OCI-LY1 (cell line): ENCODE data around the gene WNT9A.

ENCODE experiments used
- CTCF ChIP-seq: fragments of 200-600 bp; sonication (generic), shearing (Covaris generic); IDR thresholded peaks from 2 replicates; pipeline ENCODE4 v1.5.1; 2017; ENCODE audit warnings: mild to moderate bottlenecking, antibody characterized with exemption, low read length, moderate library complexity, mixed read lengths
- EZH2 ChIP-seq: fragments of 200-600 bp; sonication (generic), shearing (Covaris generic); IDR thresholded peaks from 2 replicates; pipeline ENCODE4 v1.8.0; 2017; ENCODE audit warnings: borderline replicate concordance, mixed run types, mild to moderate bottlenecking, antibody characterized with exemption, low read length, moderate library complexity, mixed read lengths

- TF ChIP-seq EZH2 (no peak), CTCF (no peak)
These were observed 31.1 kb downstream of the WNT9A start for GRCh38 chr1:227916655-227917054.
